Calu3 (cell line): ENCODE data around the gene UBA52. TPM values are rescaled to one million over a fixed set of nuclear protein-coding genes. Genes with fewer than 3 reads are reported as not detected.

Experiments used
- BruUV-seq: library from RNA; stranded (reverse); fragments of 400-500 nt; replicated peaks from 2 replicates; lab custom pipeline; 2021; lab: Mats Ljungman, UMichigan
- CTCF ChIA-PET: fragments of 300-600 bp; sonication (Branson Sonifier 250); formaldehyde crosslinking; loops from one replicate; lab custom pipeline; 2022; ENCODE audit warnings: antibody characterized with exemption; lab: Charles Lee
- DNase-seq: peaks from one replicate; pipeline ENCODE4 v3.0.0; 2022
- H3K27ac Mint-ChIP-seq: one replicate; pipeline ENCODE4 v1.8.0; 2022; ENCODE audit warnings: mixed read lengths; ENCODE audit not compliant: unreplicated experiment
- H3K27me3 Mint-ChIP-seq: one replicate; pipeline ENCODE4 v1.8.0; 2022; ENCODE audit warnings: mixed read lengths; ENCODE audit not compliant: unreplicated experiment
- H3K36me3 Mint-ChIP-seq: one replicate; pipeline ENCODE4 v1.8.0; 2022; ENCODE audit warnings: mild to moderate bottlenecking, moderate library complexity, mixed read lengths; ENCODE audit not compliant: insufficient read depth, unreplicated experiment
- H3K4me1 Mint-ChIP-seq: one replicate; pipeline ENCODE4 v1.8.0; 2022; ENCODE audit warnings: mild to moderate bottlenecking, low read depth, mixed read lengths; ENCODE audit not compliant: unreplicated experiment
- H3K4me3 Mint-ChIP-seq: one replicate; pipeline ENCODE4 v1.8.0; 2022; ENCODE audit warnings: mild to moderate bottlenecking, low read depth, moderate library complexity, mixed read lengths; ENCODE audit not compliant: unreplicated experiment
- H3K9me3 Mint-ChIP-seq: one replicate; pipeline ENCODE4 v1.8.0; 2022; ENCODE audit warnings: low read depth, mixed read lengths; ENCODE audit not compliant: unreplicated experiment
- intact Hi-C: fragments of 100-400 bp; cut with micrococcal nuclease; formaldehyde crosslinking; loops from one replicate; pipeline ENCODE4 v1.10.0; 2022; ENCODE audit not compliant: unreplicated experiment
- total RNA-seq: library from RNA; stranded (reverse); gene quantifications from 2 replicates; pipeline ENCODE4 v1.2.3, GENCODE V29; 2022
- TF ChIP-seq, protein P1 (sequence below): fragments of 200-600 bp; IDR thresholded peaks from one replicate; pipeline ENCODE4 v1.8.0; 2022; ENCODE audit warnings: antibody characterized with exemption; ENCODE audit not compliant: unreplicated experiment

Gene UBA52
- total RNA-seq, 1 experiment from 2014 or later: 627 TPM

GRCh38 chr19:18616023-18616422, 44.4 kb downstream of the UBA52 start:
- intact Hi-C loops: no loop called here
- Mint-ChIP-seq H3K36me3 (peaks cover 5% of the 10 kb centered on the region), H3K4me1 (peaks cover 4% of the 10 kb centered on the region), H3K27me3 (peaks cover 50% of the 10 kb centered on the region), H3K27ac (no peak overlapping the region), H3K4me3 (no peak overlapping the region), H3K9me3 (no peaks in the 10 kb centered on the region)
- BruUV-seq: no TSS peak
- CTCF ChIA-PET: no interaction called here
- TF ChIP-seq, protein P1, sequence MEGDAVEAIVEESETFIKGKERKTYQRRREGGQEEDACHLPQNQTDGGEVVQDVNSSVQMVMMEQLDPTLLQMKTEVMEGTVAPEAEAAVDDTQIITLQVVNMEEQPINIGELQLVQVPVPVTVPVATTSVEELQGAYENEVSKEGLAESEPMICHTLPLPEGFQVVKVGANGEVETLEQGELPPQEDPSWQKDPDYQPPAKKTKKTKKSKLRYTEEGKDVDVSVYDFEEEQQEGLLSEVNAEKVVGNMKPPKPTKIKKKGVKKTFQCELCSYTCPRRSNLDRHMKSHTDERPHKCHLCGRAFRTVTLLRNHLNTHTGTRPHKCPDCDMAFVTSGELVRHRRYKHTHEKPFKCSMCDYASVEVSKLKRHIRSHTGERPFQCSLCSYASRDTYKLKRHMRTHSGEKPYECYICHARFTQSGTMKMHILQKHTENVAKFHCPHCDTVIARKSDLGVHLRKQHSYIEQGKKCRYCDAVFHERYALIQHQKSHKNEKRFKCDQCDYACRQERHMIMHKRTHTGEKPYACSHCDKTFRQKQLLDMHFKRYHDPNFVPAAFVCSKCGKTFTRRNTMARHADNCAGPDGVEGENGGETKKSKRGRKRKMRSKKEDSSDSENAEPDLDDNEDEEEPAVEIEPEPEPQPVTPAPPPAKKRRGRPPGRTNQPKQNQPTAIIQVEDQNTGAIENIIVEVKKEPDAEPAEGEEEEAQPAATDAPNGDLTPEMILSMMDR: no peak
- no peak for DNase-seq

DNA sequence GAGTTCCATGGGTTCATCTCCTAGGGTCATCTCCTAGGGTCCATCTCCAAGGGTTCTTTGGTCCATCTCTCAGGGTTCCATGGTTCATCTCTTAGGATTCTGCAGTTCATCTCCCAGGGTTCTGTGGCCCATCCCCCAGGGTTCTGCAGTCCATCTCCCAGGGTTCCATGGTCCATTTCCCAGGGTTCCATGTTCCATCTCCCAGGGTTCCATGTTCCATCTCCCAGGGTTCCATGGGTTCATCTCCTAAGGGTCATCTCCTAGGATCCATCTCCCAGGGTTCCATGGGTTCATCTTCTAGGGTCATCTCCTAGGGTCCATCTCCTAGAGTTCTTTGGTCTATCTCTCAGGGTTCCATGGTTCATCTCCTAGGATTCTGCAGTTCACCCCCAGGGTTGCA, 45.9 kb downstream of the UBA52 start:
- peaks cover 5% of the 10 kb centered on the region for H3K36me3 Mint-ChIP-seq
- BruUV-seq: no TSS peak
- peaks cover 35% of the 10 kb centered on the region for H3K27me3 Mint-ChIP-seq
- no peak overlapping the region for H3K27ac Mint-ChIP-seq
- CTCF ChIA-PET: no interaction called here
- H3K4me1 Mint-ChIP-seq: no peaks in the 10 kb centered on the region
- H3K9me3 Mint-ChIP-seq: no peaks in the 10 kb centered on the region
- TF ChIP-seq, protein P1: no peak
- no peak for DNase-seq
- H3K4me3 Mint-ChIP-seq: no peak overlapping the region
- intact Hi-C loops: no loop called here

GRCh38 chr19:18618236-18618635, 46.6 kb downstream of the UBA52 start:
- H3K36me3 Mint-ChIP-seq: peaks cover 5% of the 10 kb centered on the region
- CTCF ChIA-PET: no interaction called here
- peaks cover 28% of the 10 kb centered on the region for H3K27me3 Mint-ChIP-seq
- BruUV-seq: no TSS peak
- no peaks in the 10 kb centered on the region for H3K9me3 Mint-ChIP-seq
- TF ChIP-seq, protein P1: no peak
- no peak overlapping the region for H3K4me3 Mint-ChIP-seq
- no peak overlapping the region for H3K27ac Mint-ChIP-seq
- H3K4me1 Mint-ChIP-seq: no peaks in the 10 kb centered on the region
- intact Hi-C loops: no loop called here
- no peak for DNase-seq

GRCh38 chr19:18620311-18620710, 48.7 kb downstream of the UBA52 start:
- BruUV-seq: no TSS peak
- CTCF ChIA-PET: no interaction called here
- peaks cover 8% of the 10 kb centered on the region for H3K27me3 Mint-ChIP-seq
- DNase-seq: no peak
- TF ChIP-seq, protein P1: no peak
- no peaks in the 10 kb centered on the region for H3K36me3 Mint-ChIP-seq
- no peak overlapping the region for H3K4me3 Mint-ChIP-seq
- intact Hi-C loops: no loop called here
- H3K4me1 Mint-ChIP-seq: no peaks in the 10 kb centered on the region
- no peak overlapping the region for H3K27ac Mint-ChIP-seq
- no peaks in the 10 kb centered on the region for H3K9me3 Mint-ChIP-seq
